ENCODE measurements around the gene UFM1. TPM values are rescaled to one million over a fixed set of nuclear protein-coding genes. Genes with fewer than 3 reads are reported as not detected.

UFM1 gene
- total RNA-seq, 1 donor from 2014 or later: 33.0 TPM

GRCh38 chr13:38394777-38395496 is 45.3 kb downstream of the UFM1 start:
- no peak for TF ChIP-seq CTCF (conservative IDR thresholded peaks at IDR 0.05; ENCODE audit: low read depth, low read length)
- no peak overlapping the region for H3K4me3 ChIP-seq (ENCODE audit: low read depth, low read length)
- no peak for DNase-seq (ENCODE audit: low read depth)

GRCh38 chr13:38395497-38395788 is 45.8 kb downstream of the UFM1 start:
- no peak for DNase-seq (ENCODE audit: low read depth)
- no peak overlapping the region for H3K4me3 ChIP-seq (ENCODE audit: low read depth, low read length)
- no peak for TF ChIP-seq CTCF (conservative IDR thresholded peaks at IDR 0.05; ENCODE audit: low read depth, low read length)

DNA sequence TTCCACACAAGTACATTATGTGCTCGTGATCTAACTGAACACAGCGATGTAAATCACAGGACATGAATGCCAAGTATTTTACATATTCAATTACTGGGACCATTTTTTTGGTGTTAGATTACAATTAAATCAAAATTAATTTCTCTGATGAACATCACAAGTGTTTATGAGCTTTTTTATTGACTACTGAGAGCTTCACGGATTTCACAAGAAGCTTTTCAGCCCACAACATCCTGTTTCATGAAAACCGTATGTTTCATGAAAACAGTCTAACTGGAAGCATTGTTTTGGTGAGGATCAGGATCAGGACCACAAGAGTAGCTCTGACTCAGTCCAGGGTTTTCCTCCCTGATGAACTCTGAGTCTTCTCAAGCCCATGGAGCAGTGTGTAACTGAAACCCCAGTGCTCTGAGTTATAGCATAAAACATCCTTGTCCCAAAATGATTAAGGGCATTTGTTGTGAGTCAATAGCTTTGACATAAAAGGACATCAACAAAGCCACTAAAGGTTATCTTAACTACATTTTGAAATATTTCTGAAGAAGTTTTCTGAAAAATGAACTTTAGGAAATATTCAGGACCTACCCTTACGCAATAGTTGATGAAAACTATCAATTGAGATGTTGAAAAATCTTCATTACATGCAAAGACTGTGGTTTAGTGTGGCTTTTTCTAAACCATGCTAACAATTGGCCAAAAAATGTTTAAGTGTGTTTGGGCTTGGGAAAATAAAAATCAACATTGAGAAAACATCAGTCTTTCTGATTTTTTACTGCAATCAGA is 49.3 kb downstream of the UFM1 start:
- H3K4me3 ChIP-seq (ENCODE audit: low read depth, low read length): no peak overlapping the region
- TF ChIP-seq CTCF (conservative IDR thresholded peaks at IDR 0.05; ENCODE audit: low read depth, low read length): no peak

DNA sequence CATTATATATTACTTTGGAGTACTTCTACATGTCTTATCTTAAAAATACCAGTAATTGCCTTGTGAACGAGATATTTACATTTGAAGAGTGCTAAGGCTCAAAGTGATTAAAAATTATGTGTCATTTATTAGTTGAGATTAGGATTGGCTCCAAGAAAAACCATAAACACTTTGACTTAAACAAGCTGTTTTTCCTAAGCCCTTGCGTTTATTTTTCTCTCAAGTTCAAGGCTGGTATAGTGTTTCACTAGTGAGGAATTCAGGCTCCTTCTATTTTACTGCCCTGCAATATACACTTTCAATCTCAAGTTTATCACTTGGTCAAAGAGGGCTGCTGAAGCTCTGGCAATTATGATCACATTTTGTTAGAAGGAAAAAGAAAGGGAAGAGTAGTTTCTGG is 49.9 kb downstream of the UFM1 start:
- DNase-seq (ENCODE audit: low read depth): no peak
- no peak overlapping the region for H3K4me3 ChIP-seq (ENCODE audit: low read depth, low read length)
- no peak for TF ChIP-seq CTCF (conservative IDR thresholded peaks at IDR 0.05; ENCODE audit: low read depth, low read length)

More for the DNA sequence above, 49.3 kb downstream of the UFM1 start:
- no peak for DNase-seq (ENCODE audit: low read depth)

GRCh38 chr13:38401276-38401675 is 51.6 kb downstream of the UFM1 start:
- no peak overlapping the region for H3K4me3 ChIP-seq (ENCODE audit: low read depth, low read length)
- no peak for DNase-seq (ENCODE audit: low read depth)
- no peak for TF ChIP-seq CTCF (conservative IDR thresholded peaks at IDR 0.05; ENCODE audit: low read depth, low read length)

- H3K4me3 ChIP-seq (ENCODE audit: low read depth, low read length): no peak overlapping the region
- DNase-seq (ENCODE audit: low read depth): no peak
- TF ChIP-seq CTCF (conservative IDR thresholded peaks at IDR 0.05; ENCODE audit: low read depth, low read length): no peak
Observed at GRCh38 chr13:38405216-38405615, 55.6 kb downstream of the UFM1 start.

Measured in epithelial cell of proximal tubule (primary cell).